AG04450 (cell line): Measurements from ENCODE around the gene PARP9. TPM values are rescaled to one million over a fixed set of nuclear protein-coding genes. Genes with fewer than 3 reads are reported as not detected.

ENCODE experiments used
- CTCF ChIA-PET: fragments of 300-600, 350-600 bp; formaldehyde crosslinking; extraction: SDS; loops from one replicate; lab custom pipeline; 2022; ENCODE audit warnings: antibody characterized with exemption, inconsistent platforms; lab: Charles Lee
- POLR2A ChIA-PET: fragments of 350-600 bp; formaldehyde crosslinking; extraction: SDS; loops from one replicate; lab custom pipeline; 2021; ENCODE audit warnings: antibody characterized with exemption, inconsistent platforms; lab: Yijun Ruan, JAX
- DNase-seq: peaks from one replicate; pipeline ENCODE4 v3.0.0-alpha.2; 2011; ENCODE audit warnings: low read depth, low spot score
- H3K27ac ChIP-seq: one replicate; pipeline ENCODE4 v1.5.1; 2012; ENCODE audit warnings: low read depth, low read length, control low read depth
- H3K27me3 ChIP-seq: one replicate; pipeline ENCODE4 v1.6.0; 2012; ENCODE audit warnings: low read length; ENCODE audit not compliant: control insufficient read depth, insufficient read depth
- H3K4me3 ChIP-seq: 2 replicates; pipeline ENCODE4 v1.5.1; 2011; ENCODE audit warnings: mild to moderate bottlenecking, low read depth, low read length, control low read depth
- H3K9me3 ChIP-seq: 2 replicates; pipeline ENCODE4 v1.5.1; 2012; ENCODE audit warnings: low read length; ENCODE audit not compliant: control insufficient read depth, insufficient read depth
- polyA plus RNA-seq: library from polyadenylated mRNA; depleted of rRNA; stranded (reverse); fragments of >200 nt; gene quantifications from 2 replicates; pipeline ENCODE4 v1.2.3, GENCODE V29; 2011
- TF ChIP-seq, protein P1 (sequence below): IDR thresholded peaks from 2 replicates; pipeline ENCODE4 v1.5.1; 2011; ENCODE audit warnings: low read depth, low read length, control low read depth, inconsistent platforms

Gene PARP9
- polyA plus RNA-seq, 1 experiment: 24.4 TPM

DNA sequence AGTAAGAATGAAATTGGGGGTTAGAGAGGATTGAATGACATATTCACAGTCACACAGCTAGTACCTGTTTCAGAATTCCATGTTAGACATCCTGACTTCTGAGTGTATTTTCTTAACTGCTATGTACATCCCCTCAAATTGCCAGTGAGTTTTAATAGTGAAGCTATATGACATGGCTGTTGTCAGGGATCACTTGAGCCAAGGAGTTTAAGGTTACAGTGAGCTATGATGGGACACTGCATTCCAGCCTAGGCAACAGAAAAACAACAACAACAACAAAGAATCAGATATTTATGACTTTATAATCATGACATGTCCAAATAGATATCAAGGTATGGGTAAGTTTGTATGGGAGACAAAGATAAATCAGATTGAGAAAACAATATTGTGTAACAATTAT, 29.9 kb upstream of the PARP9 start:
- TF ChIP-seq, protein P1, sequence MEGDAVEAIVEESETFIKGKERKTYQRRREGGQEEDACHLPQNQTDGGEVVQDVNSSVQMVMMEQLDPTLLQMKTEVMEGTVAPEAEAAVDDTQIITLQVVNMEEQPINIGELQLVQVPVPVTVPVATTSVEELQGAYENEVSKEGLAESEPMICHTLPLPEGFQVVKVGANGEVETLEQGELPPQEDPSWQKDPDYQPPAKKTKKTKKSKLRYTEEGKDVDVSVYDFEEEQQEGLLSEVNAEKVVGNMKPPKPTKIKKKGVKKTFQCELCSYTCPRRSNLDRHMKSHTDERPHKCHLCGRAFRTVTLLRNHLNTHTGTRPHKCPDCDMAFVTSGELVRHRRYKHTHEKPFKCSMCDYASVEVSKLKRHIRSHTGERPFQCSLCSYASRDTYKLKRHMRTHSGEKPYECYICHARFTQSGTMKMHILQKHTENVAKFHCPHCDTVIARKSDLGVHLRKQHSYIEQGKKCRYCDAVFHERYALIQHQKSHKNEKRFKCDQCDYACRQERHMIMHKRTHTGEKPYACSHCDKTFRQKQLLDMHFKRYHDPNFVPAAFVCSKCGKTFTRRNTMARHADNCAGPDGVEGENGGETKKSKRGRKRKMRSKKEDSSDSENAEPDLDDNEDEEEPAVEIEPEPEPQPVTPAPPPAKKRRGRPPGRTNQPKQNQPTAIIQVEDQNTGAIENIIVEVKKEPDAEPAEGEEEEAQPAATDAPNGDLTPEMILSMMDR: no peak
- ChIA-PET CTCF (no interaction called here), POLR2A (no interaction called here)
- H3K27me3 ChIP-seq: no peaks in the 10 kb centered on the region
- DNase-seq: no peak
- no peak overlapping the region for H3K4me3 ChIP-seq
- no peaks in the 10 kb centered on the region for H3K9me3 ChIP-seq
- no peak overlapping the region for H3K27ac ChIP-seq

DNA sequence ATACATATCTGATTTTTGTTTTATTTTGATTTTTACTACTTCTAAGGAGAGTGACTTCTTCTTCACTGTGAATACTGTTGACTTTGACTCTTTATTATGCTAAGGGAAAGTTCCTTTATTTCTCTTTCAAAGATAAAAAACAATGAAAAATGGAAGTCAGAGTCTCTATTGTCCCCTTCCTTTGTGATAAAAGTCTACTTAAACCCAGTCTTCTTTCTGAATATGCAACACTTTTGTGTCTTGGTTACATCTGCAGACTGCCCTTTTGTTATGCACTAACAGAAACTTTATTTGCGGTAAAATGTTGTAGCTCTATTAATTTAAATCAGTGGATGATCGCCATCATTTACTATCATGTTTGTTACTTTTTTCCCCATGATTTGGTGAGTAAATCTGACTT, 26.5 kb upstream of the PARP9 start:
- H3K27me3 ChIP-seq: no peaks in the 10 kb centered on the region
- TF ChIP-seq, protein P1: no peak
- DNase-seq: no peak
- CTCF ChIA-PET: interaction anchor here (0.6 kb wide), 1 partner anchor 80 kb away, joined by 3 read pairs; no protein-coding TSS in a partner anchor
- POLR2A ChIA-PET: no interaction called here
- H3K4me3 ChIP-seq: no peak overlapping the region
- no peaks in the 10 kb centered on the region for H3K9me3 ChIP-seq
- H3K27ac ChIP-seq: no peak overlapping the region

DNA sequence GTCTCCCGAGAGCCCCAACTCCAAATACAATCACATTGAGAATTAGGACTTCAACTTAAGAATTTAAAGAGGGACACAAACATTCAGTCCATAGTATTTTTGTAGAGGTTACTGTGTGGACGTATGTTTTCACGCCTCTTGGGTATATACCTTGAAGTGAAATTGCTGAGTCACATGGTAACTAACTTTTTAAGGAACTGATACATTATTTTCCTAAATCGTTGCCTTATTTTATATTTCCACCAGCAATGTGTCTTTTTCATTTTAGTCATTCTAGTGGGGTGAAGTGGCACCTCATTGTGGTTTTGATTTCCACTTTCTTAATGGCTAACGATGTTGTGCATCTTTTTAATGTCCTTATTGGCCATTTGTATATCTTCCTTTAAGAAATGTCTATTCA, 25.2 kb upstream of the PARP9 start:
- no peak for DNase-seq
- Histone ChIP-seq H3K4me3 (no peak overlapping the region), H3K9me3 (no peaks in the 10 kb centered on the region), H3K27ac (no peak overlapping the region), H3K27me3 (no peaks in the 10 kb centered on the region)
- CTCF ChIA-PET: no interaction called here
- TF ChIP-seq, protein P1: no peak
- POLR2A ChIA-PET: no interaction called here

DNA sequence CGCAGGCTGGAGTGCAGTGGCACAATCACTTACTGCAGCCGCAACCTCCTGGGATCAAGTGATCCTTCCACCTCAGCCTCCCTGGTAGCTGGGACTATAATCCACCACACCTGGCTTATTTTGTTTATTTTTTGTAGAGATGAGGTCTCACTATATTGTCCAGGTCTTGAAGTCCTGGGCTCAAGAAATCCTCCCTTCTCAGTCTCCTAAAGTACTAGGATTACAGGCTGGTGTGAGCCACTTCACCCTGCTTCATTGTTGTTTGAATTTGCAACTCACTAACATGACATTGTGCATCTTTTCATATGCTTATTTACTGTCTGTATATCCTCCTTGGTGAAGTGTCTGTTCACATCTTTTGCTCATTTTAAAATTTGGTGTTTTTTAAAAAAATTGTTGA, 23.5 kb upstream of the PARP9 start:
- ChIA-PET CTCF (no interaction called here), POLR2A (no interaction called here)
- TF ChIP-seq, protein P1: no peak
- Histone ChIP-seq H3K4me3 (no peak overlapping the region), H3K27ac (no peak overlapping the region), H3K27me3 (no peaks in the 10 kb centered on the region), H3K9me3 (no peaks in the 10 kb centered on the region)
- DNase-seq: no peak

DNA sequence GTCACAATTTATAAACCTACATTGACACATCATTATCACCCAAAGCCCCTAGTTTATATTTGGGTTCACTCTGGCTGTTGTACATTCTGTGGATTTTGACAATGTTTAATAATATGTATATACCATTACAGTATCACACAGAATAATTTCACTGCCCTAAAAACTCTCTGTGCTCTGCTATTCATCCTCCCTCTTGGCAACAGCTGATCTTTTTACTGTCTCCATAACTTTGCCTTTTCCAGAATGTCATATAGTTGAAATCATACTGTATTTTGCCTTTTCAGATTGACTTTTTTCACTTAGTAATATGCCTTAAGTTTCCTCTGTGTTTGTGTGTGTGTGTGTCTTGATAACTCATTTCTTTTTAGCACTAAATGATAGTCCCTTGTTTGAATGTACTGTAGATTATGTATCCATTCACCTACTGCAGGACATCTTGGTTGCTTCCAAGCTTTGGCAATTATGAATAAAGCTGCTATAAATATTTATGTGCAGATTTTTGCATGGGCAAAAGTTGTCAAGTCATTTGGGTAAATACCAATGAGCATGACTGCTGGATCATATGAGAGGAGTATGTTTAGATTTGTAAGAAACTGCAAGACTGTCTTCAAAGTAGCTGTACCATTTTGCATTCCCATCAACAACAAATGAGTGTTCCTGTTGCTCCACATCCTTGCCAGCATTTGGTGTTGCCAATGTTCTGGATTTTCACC, 22.8 kb upstream of the PARP9 start:
- TF ChIP-seq, protein P1: no peak
- ChIA-PET POLR2A (no interaction called here), CTCF (no interaction called here)
- Histone ChIP-seq H3K27me3 (no peaks in the 10 kb centered on the region), H3K4me3 (no peak overlapping the region), H3K9me3 (peaks cover 4% of the 10 kb centered on the region; the same call in 1 of the 2 replicates), H3K27ac (no peak overlapping the region)
- no peak for DNase-seq
